Activated CD8-positive, alpha-beta memory T cell treated with anti-CD3 and anti-CD28 coated beads, Interleukin-2, amount 50 U/mL, for 4 hours (primary cell): Measurements from ENCODE around the gene EHD1.
A peak's percentile ranks its signal among the peaks of the same experiment; 100 is the strongest.

Experiments used
- DNase-seq: peaks from one replicate; pipeline ENCODE4 v3.0.0-alpha.2; 2020

Gene EHD1

DNA sequence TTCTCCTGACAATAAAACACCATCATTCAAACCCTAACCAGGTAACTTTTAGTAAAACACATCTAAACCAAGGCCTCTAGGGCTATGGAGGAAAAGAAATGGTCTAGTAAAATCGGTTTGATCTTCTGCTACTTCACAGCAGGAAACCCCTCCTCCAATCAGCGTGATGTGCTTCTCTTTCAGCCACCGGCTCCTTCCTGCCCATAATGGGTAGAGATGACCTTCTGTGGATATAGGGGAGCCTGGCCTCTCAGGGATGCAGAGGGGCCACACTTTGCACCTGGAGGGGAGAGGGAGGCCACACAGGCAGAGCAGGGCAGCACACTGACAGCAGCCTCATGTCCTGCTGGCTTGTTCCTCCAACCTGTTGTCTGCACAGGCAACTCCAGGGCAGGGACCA lies 6.9 kb downstream of the EHD1 start:
- DNase-seq = no peak

DNA sequence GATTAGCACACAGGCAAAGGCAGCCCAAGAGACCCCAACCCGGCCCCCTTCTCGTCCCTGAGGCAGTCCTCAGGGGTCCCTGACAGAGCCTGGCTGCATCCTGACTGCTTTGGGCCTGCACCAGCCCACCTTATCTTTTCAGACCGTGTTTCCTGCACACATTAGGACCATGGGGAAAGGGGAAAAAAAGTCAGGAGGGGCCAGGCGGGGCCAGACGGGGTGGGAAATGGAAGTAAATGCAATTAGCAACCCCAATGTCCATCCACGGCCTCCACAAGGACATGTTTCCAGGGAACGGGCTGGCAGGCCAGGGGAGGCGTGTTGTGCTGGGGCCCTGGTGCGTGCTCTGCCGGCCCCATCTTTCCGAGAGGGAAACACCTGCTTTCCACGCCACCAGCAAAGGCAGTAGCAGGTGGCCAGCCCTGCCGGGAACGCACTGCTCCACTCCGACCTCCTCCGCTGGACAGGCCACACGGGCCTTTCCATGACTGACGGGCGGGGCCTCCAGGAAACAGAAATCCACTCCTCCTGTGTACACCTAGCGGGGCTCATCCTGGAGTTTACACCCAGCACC lies 7.4 kb downstream of the EHD1 start:
- no peak for DNase-seq

DNA sequence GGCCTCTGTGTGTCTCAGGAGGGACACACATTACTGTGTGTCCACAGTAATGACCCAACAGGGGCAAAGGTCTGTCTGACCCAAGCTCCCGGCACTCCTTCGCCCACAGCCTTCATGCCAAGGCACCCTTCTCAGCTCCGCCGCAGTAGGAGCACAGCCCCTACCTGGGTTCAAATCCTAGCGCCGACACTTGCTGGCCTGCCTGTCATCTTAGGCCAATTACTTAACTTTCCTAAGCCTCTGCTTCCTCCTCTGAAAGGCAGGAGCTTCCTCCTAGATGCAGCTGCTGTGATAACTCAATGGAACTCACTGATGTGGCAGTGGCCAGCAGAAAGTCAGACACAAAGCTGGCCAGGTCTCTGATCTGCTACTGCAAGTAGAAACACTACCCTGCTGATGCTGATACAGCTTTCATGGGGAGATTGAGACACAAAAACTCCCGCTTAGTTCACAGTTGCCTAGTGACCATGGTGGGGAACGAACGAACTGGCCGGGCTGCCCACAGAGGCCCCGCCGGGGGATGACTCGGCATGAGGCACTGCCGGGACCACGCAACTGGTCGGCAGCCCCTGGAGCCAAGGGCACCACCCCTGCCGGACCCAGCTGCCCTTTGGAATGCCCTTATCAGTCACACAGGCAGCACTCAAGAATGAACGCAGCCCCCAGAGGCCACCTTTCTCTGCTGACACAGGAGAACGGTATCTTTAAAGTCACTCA lies 8.1 kb downstream of the EHD1 start:
- no peak for DNase-seq

DNA sequence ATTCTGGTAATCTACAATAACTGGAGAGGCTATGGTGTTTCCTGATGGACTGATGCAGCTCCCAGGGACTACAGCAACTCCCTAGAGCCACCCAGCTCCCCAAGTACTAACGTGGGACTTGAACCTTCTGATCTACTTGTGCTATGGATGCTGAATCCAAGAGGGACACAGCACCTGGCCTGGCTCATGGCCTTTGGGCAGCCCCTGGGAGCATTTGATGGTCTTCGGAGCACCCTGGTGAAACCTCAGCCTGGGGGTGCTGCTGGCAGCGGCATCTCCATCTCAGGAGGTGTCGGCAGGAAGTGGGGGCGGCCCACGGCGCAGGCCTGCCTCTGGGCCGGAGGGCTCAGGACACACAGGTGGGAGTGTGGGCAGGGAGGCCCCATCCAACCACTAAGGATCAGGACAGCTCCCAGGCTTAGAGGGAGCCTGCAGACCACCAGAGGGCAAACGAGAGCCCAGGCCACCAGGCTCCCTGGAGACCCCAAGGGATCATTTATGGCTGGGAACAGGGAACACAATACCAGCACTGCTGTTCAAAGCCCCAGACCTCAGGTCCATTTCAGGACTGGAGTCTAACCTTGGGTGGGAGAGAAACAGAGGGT lies 8.7 kb downstream of the EHD1 start:
- no peak for DNase-seq

DNA sequence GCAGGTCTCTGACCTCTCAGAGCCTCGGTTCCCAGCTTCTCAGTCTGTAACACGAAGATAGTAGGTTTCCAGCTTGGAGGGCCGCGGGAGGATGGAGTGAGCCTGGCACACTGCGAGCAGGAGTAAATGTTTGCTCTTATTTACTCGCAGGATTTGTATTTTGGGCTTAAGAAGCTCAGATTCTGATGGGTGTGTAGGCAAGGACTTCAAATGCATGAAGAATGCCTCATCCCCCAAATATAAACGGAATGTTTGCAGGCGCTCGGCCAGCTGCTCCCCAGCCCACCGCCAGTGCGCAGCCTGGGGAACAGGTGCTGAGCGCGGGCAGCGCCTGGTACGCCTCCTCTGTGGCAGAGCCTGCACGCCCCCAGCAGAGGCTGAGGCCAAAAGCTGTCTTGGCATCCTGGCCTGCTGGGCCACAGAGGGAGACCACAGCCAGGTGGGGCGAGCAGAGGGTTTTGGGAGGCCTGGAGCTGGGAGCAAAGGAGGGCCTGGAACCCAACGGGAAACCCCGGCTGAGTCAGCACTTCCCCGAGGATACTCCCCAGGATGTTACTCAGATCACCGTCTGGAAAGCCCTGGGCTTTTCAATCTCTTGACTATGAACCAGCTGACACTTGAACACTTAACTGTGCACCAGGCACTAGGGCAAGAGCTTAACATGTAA lies 9.4 kb downstream of the EHD1 start:
- DNase-seq = no peak

DNA sequence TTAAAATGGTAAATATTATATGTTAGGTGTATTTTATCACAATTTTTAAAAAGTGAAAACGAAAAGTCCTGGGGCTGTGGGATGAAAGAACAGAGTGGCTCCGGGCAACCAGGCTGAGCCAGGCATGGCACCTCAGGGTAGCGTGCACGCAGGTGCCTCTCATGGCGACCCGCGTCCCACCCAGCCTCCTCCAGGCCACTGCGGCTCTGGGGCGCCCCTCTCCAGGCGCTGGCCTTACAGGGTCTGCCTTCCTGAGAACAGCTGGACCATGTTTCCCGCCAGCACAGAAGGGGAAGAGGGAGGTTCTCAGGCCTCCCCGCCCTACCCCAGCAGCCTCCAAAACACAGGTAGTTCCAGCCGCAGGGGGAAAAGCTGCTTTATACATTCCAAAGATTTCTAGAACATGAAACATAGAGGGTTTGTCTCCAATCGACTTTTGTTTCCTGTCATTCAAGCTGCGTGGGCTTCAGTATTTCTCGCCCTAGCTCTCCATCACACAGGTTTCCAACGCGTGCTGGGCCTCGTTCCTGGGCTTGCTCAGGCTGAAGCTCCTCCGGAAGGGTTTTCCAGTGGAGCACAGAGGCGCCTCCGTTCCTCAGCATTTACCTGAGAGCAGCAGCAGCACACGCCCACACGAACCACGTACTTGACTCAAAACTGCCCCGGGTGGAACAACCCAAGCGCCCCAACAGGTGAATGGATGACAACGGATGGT lies 10.5 kb downstream of the EHD1 start:
- DNase-seq = no peak

DNA sequence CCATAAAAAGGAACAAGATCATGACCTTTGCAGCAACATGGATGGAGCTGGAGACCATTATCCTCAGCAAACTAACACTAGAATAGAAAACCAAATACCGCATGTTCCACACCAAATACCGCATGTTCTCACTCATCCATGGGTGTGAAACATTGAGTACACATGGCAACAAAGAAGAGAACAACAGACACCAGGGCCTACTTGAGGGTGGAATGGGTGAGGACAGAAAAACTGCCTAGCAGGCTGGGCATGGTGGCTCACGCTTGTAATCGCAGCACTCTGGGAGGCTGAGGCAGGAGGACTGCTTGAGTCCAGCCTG lies 12.3 kb downstream of the EHD1 start:
- no peak for DNase-seq

DNA sequence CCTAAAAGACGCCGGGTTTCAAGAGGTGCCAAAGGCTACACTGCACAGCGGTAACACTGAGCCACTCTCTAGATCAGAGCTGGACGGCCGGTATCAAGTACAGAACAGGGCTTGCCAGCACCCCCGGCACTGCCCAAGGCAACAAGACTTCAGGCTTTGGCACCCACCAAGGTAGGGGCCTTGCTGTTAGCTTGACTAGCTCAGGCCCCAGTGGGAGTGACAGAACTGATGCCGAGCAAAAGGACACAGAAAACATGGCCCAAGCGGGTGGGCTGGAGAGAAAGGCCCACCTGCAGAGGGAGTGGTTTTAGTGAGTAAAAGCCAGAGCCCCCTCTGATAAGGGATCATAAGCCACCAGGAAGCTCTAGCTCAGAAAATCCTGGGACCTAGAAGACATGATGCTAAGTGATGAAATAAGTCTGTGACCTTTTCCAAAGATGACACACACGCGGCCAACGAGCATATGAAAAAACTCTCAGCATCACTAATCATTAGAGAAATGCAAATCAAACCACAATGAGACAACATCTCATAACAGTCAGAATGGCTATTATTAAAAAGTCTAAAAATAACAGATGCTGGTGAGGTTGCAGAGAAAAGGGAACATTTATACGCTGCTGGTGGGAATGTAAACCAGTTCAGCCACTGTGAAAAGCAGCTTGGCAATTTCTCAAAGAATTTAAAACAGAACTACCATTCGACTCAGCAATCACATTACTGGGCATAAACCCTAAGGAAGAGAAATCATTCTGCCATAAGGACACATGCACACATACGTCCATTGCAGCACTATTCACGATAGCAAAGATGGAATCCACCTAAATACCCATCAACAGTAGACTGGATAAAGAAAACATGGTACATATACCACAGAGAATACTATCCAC lies 12.9 kb downstream of the EHD1 start:
- no peak for DNase-seq

DNA sequence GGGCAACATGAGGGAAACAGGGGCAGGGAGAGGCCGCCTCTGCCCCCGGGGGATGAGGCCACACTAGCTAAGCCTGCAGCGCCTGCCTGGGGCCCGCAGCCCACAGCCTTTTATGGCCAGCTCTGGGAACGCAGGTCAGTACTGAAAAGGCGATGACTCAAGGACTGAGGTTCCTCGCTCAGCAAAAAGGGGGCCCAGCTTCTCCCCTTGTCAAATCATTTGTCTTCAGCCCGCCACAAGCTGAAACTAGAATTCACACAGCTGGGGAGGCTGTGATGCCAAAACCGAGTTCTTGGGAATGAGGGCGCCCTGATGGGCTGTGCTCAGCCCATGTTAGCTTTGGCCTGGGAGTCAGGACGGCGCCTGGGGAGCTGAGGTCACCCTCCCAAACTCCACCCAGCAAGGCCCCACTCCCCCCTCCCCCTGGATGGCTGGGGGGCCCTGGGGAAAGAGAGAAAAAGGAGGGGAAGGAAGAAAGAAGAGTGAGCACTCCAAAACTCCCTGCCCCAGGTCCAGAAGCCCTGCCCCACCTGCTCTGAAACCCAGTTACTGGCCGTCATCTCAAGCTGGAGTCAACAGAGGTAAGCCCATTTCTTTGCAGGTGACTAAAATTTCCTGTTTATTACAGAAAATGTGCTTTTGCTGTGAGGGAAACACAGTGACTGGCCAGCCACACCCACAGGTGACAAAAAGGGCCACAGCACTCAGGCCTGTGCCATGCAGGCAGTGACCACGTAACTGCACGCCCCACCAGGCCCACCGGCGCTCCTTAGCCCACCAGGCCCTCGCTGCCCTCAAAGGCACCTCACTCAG lies 13.7 kb downstream of the EHD1 start:
- DNase-seq = no peak

DNA sequence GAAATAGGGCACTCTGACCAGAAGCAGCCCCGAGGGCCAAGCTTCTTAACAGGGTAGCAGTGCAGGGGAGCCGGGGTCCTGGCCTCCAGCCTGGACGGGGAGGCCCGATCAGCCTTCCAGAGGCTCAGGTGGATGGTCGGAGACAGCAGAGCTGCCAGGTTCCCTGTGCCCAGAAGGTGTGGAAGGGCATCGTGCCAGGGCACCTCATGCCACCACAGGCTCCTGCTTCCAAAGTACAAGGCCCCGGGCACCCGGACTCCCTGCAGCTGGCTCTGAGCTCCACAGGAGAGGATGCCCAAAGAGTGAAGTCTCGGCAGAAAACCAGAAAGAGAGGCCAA lies 14.3 kb downstream of the EHD1 start:
- no peak for DNase-seq

DNA sequence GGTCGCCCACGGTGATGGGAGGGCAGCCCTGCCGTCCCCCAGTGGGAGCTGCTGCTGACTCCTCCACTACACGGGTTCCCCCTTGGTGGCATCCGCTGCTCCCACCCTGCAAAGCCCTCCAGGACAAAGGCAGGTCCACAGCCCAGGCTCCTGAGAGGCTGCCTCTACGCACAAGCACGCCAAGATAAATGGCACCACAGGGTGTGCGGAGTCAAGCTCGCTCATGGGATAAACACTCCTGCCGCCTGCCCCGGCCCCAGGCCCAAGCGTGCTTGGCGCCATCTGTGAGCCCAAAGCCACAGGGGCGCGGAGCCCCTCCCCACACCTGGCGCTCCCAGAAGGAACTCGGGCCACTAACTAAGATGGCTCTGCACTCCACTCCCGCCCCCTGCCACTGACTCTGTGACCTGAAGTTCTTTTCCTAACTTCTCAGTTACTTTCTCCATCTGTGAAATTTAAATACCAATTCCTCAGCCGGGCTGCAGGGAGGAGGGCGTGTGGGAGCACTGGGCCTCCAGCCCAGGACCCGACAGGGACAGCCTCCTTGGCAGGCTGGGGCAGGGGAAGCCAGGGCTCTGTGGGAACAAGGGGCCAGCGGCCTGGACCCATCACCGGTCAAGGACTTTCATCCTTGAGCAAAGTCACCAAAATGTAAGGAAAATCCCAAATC lies 14.9 kb downstream of the EHD1 start:
- no peak for DNase-seq

DNA sequence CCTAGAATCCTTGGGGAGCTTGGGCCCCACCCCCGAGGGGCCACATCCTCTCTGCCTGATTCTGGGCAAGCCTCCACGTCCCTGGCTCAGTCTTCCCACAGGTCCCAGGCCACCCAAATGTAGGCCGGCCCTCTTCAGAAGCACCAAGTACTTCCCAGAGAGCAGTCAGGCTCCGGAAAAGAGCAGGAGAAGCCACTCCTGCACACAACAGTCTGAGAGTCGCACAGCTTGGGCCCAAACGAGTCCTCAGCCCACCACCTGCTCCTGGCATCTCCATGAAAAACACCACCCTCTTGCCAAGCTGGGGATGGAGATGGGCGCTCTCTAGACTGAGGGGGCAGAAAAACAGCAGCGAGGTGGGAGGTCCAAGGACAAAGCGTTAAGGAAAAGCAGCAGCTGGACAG lies 15.4 kb downstream of the EHD1 start:
- no peak for DNase-seq

DNA sequence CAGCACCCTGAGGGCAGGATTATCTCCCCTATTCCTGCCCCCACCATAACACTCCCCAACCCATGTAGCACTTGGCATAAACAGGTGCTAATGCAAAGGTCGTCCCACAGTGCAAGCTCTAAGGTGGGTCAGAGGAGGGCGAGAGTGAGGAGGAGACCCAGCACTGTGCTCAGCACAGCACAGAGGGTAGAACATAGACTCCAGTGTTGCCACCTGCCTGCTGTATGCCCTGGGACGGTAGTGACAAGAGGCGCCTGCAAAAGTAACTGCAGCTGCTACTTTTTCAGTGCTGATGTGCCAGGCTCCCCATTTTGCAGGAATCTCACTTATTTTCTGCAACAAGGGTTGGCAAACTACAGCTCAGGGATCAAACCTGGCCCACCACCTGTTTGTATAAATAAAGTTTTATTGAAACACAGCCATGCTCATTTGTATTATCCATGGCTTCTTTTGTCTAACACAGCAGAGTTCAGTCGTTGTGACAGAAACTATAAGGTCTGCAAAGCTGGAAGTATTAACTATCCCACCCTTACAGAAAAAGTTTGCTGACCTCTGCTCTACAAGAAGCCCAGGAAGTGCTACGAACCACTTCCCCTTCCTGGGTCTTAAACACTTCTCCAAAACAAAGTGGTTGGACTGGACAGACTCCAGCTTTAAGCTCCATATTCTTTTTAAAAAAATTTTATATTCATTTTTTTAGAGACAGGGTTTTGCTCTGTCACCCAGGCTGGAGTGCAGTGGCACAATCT lies 17.0 kb downstream of the EHD1 start:
- DNase-seq = no peak

DNA sequence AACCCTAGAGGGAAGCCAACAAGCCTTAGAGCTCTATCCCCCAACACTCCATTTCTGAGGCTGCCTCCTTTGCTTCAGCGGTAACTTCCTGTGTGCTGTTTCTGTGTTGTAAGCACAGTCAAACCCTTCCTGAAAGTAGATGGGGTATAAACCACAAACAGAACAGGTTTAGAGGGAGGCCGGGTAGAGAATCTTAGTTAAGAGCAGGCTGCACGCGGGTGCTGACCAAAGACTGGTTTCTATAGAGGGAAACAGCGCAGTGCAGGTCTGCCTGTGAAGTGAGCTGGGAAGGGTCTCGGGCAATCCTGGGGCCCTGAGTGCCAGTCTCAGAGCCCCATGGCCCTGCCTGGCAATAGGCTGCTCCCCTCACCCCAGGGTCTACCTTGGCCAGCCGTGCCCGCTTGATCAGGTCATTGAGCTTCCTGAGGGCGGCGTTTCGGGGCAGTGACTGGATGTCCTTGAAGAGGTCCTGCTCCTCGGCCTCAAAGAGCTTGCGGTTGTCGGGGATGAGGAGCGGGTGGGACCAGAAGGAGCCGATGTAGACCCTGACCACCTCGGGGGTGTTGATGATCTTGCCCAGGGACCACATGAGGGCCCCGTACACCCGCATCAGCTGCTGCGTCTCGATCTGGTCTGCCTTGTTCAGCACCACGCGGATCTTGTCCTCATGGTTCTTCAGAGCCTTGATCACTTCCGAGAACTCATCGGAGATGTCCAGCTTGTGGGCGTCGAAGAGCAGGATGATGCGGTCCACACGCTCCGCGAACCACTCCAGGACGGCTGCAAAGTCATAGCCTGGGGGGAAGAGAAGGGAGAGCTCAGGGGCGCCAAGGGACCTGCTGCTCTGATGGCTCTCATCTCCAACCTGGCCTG lies 18.6 kb downstream of the EHD1 start:
- DNase-seq = no peak

DNA sequence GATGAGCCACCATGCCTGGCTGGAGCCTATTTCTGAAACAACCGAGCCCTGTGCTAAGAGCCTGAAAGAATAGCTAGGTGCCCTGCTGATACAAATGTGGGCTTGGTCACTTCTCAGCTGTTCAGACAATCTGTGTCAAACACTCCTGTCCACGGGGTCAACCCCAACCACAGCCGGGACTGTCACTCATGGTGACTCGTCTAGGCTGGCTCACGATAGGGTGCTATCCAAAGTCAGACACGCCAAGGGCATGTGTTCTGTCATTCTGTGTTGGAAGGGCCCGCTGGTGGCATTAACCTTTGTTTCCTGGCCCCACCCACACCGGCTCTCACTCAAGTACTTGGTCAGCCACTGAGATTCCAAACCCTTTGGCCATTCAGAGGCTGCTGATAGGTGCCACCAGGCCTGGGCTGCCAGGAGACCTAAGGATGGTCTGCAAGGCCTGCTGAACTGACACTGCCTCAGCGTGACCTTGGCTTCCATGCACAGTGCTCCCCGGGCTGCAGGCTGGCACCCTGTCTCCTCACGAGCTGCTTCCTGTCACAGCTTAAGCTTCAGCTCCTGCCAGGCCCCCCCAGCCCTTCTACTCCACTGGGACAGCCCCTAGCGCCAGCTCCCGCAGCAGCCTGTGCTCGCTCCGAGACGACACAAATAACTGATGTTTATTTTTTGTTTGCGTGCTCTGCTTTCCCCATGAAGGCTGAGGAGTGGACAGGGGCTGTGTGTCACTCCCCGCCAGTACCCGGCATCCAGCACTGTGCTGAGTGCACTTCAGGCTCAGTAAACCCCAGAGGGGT lies 19.8 kb downstream of the EHD1 start:
- peak; percentile 53 for DNase-seq

DNA sequence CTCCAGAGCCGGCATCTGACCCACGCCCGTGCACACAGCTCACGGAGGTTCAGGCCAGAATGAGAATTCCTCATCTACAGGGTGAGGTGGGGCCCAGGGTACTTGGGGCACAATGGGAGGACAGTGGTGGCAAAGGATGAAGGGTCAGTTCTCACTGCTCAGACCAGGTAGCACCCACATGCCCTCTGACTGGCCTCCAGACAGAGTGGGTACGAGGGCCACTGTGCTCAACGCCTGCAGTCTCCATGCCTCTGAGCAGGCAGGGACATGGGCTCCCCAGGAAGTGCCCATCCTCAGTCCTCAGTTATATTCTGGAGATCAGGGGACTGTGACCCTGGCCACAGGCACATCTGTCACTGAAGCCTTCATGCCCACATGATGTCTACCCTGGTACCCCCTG lies 20.9 kb downstream of the EHD1 start:
- no peak for DNase-seq

DNA sequence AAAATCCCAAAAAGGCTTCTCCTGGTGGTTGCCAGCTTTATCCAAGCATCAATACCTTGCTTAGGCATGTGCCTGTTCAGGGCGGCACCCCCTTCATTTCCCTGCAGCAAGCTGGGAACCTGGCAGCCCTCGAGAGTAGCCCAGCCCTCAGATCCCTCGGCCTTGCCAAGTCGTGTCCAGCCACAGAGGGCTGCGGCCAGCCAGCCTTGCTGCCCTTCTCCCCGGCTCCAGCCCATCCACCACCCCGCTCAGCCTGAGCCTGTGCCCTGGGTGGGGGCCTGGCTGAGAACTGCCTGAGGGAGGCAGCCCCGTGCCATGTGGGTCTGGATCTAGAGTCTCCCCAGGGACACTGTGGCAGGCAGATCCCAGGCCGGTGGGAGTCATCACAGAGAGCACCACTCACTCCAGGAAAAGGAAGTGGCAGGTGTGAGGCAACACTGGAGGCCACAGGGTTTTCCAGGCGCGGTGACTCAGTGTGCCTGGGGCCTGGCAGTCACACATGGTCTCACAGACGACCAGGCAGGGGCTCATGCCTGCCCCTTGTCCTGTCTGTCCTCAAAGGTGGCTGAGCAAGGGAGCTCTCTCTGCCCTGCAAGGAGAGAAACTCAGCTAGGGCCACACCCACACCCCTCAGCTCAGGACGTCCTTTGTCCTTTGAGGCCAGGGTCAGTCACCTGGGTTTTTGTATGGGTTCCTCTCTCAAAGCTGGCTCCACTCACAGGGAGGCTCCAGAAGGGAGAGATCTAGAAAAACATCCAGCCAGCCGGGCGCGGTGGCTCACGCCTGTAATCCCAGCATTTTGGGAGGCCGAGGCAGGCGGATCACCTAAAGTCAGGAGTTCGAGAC lies 21.8 kb downstream of the EHD1 start:
- DNase-seq = peak; percentile 55
